Panc1 (cell line): Measurements from ENCODE around the gene RAP1GAP. TPM values are rescaled to one million over a fixed set of nuclear protein-coding genes. Genes with fewer than 3 reads are reported as not detected.

Source experiments
- ATAC-seq: fragments of 200-7000 bp; cut with Tn5 transposase; 2 replicates; pipeline ENCODE4 v1.9.1; 2020; ENCODE audit warnings: mild to moderate bottlenecking, moderate library complexity
- BruUV-seq: library from RNA; stranded (reverse); fragments of 400-500 nt; replicated peaks from 2 replicates; lab custom pipeline; 2021; lab: Mats Ljungman, UMichigan
- CTCF ChIA-PET: fragments of 300-600 bp; sonication (Branson Sonifier 250); formaldehyde crosslinking; loops from one replicate; lab custom pipeline; 2022; ENCODE audit warnings: antibody characterized with exemption; lab: Charles Lee
- POLR2A ChIA-PET: fragments of 300-600 bp; sonication (Branson Sonifier 250); formaldehyde crosslinking; loops from one replicate; lab custom pipeline; 2022; ENCODE audit warnings: antibody characterized with exemption; lab: Charles Lee
- DNase-seq: peaks from one replicate; pipeline ENCODE4 v3.0.0-alpha.2; 2010; ENCODE audit warnings: low read depth, low spot score
- H3K27ac ChIP-seq: 2 replicates; pipeline ENCODE4 v1.5.1; 2011; ENCODE audit warnings: mild to moderate bottlenecking, low read length, inconsistent platforms
- H3K27me3 ChIP-seq: fragments of 200-500 bp; sonication (Bioruptor generic); 2 replicates; pipeline ENCODE4 v1.6.0; 2014; ENCODE audit warnings: low read length, inconsistent platforms; ENCODE audit not compliant: control insufficient read depth, insufficient read depth
- H3K36me3 ChIP-seq: fragments of 200-500 bp; sonication (Bioruptor generic); 2 replicates; pipeline ENCODE4 v1.5.1; 2014; ENCODE audit warnings: inconsistent platforms, mild to moderate bottlenecking, low read length, moderate library complexity; ENCODE audit not compliant: control insufficient read depth, insufficient read depth
- H3K4me1 ChIP-seq: 2 replicates; pipeline ENCODE4 v1.5.1; 2011; ENCODE audit warnings: inconsistent platforms, mild to moderate bottlenecking, low read length, moderate library complexity; ENCODE audit not compliant: control insufficient read depth, insufficient read depth
- H3K4me3 ChIP-seq, 2 experiments: 2 replicates each; pipeline ENCODE4 v1.5.1; 2011 to 2012; ENCODE audit warnings: low read depth in 2 of 2, low read length in 2 of 2, mild to moderate bottlenecking in 2 of 2, inconsistent platforms in 1 of 2, moderate library complexity in 1 of 2
- H3K9me3 ChIP-seq: fragments of 200-500 bp; sonication (Bioruptor generic); 2 replicates; pipeline ENCODE4 v1.5.1; 2014; ENCODE audit warnings: low read depth, mild to moderate bottlenecking, inconsistent platforms, low read length, moderate library complexity; ENCODE audit not compliant: control insufficient read depth, insufficient read depth
- POLR2AphosphoS5 ChIP-seq: IDR thresholded peaks from 2 replicates; pipeline ENCODE4 v1.6.1; 2012; ENCODE audit warnings: mild to moderate bottlenecking, low read depth, low read length, moderate library complexity
- SIN3A ChIP-seq: IDR thresholded peaks from 2 replicates; pipeline ENCODE4 v1.6.1; 2012; ENCODE audit warnings: low read depth, mild to moderate bottlenecking, low read length, moderate library complexity, borderline replicate concordance; ENCODE audit not compliant: insufficient read depth
- TCF7L2 ChIP-seq: IDR thresholded peaks from 2 replicates; pipeline ENCODE4 v1.6.1; 2011; ENCODE audit warnings: mild to moderate bottlenecking, low read depth, low read length, inconsistent platforms
- in situ Hi-C: cut with HindIII; loops from 2 replicates; pipeline ENCODE4 v1.10.0; 2016; ENCODE audit warnings: low sequenced_read_pairs, low pct_unique_long_range_greater_than_20kb
- intact Hi-C: fragments of 100-400 bp; cut with micrococcal nuclease; formaldehyde crosslinking; loops from one replicate; pipeline ENCODE4 v1.10.0; 2022; ENCODE audit not compliant: unreplicated experiment
- total RNA-seq: library from RNA; stranded (reverse); gene quantifications from one replicate; pipeline ENCODE4 v1.2.1, GENCODE V29; 2021; ENCODE audit not compliant: unreplicated experiment
- TF ChIP-seq, protein P1 (sequence below), 2 experiments: IDR thresholded peaks; 2 replicates each; pipeline ENCODE4 v1.6.1; 2011 to 2012; ENCODE audit warnings: low read depth in 2 of 2, control low read depth in 1 of 2, low read length in 1 of 2, mild to moderate bottlenecking in 1 of 2, moderate library complexity in 1 of 2; ENCODE audit not compliant: insufficient read depth in 1 of 2
- TF ChIP-seq, protein P2 (sequence below): fragments of 450-650 bp; IDR thresholded peaks from 2 replicates; pipeline ENCODE4 v1.5.1; 2017; ENCODE audit warnings: mild to moderate bottlenecking

RAP1GAP gene
- total RNA-seq, 1 experiment from 2014 or later: 4.6 TPM

DNA sequence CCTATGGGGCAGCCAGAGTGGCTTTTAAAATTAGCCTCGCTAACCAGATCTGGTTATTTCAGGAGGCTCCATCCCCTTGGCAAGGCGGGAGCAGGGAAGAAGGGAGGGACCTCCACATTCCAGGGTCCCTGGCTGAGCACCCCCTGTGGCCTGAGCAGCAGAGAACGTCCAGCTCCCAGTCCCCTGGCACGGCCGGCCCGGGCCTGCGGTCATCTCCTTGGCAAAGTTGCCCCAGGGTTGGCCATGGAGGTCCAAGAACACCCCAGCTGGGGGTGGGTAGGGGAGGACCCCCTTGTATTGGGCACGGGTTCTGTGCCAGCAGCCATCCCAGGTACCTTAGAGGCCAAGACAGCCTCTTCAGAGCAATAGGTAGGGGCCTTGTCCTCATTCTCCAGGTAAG lies 75.9 kb downstream of the RAP1GAP start:
- DNase-seq (no peak), ATAC-seq (no peak)
- H3K27ac ChIP-seq: no peak overlapping the region
- no peaks in the 10 kb centered on the region; the same call in 1 of the 2 replicates for H3K4me1 ChIP-seq
- H3K36me3 ChIP-seq: no peaks in the 10 kb centered on the region
- BruUV-seq: no TSS peak
- POLR2A ChIA-PET: no interaction called here
- in situ Hi-C loops (no loop called here), intact Hi-C loops (loop anchor here (10.0 kb wide), 1 partner anchor 62 kb away; no protein-coding TSS in a partner anchor)
- no peaks in the 10 kb centered on the region for H3K9me3 ChIP-seq
- no peak overlapping the region for H3K4me3 ChIP-seq
- no peaks in the 10 kb centered on the region for H3K27me3 ChIP-seq
- TF ChIP-seq SIN3A: no peak
- no peak for TF ChIP-seq POLR2AphosphoS5
- CTCF ChIA-PET: interaction anchor here (1.1 kb wide), 1 partner anchor 338 kb away, joined by 3 read pairs; no protein-coding TSS in a partner anchor

DNA sequence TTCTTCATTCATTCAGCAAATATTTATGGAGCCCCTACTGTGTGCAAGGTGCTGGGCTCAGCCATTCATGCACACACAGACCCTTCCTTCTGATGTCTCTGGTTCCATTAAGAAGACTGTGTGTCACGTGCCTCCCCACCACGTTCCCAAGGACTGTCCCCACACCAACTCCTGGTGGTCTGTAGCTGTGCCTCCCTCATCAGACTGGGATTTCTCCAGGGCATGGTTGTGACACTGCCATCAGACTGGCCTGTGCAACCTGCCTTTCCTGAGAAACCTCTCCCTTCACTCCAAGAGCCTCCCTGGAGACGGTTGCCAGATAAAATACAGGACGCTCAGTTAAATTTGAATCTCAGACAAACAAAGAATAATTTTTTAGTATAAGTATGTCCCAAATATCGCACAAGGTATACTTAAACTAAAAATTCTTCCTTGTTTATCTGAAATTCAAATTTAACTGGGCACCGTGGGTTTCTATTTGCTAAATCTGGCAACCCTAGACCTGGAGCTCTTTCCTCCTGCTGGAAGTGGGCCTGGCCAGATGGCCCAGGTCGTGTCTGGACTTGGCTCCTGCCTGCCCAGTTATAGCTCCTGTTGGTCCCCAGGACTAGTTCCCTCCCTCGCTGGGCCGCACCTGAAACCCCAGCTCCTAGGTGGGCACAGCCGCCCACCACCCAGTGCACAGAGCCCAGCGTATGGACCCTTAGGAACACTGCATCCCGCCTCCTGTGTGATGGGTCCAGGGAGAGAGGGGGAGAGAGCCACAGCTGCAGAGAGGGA lies 76.9 kb downstream of the RAP1GAP start:
- in situ Hi-C loops (no loop called here), intact Hi-C loops (loop anchor here (10.0 kb wide), 1 partner anchor 63 kb away; no protein-coding TSS in a partner anchor)
- Histone ChIP-seq H3K36me3 (no peaks in the 10 kb centered on the region), H3K9me3 (no peaks in the 10 kb centered on the region), H3K27me3 (no peaks in the 10 kb centered on the region), H3K4me3 (no peak overlapping the region), H3K27ac (no peak overlapping the region), H3K4me1 (no peaks in the 10 kb centered on the region; the same call in 1 of the 2 replicates)
- CTCF ChIA-PET: no interaction called here
- POLR2A ChIA-PET: interaction anchor here (0.6 kb wide), 1 partner anchor 379 kb away, joined by 15 read pairs; no protein-coding TSS in a partner anchor
- ATAC-seq (no peak), DNase-seq (no peak)
- TF ChIP-seq SIN3A: no peak
- no peak for TF ChIP-seq POLR2AphosphoS5
- TF ChIP-seq, protein P1, sequence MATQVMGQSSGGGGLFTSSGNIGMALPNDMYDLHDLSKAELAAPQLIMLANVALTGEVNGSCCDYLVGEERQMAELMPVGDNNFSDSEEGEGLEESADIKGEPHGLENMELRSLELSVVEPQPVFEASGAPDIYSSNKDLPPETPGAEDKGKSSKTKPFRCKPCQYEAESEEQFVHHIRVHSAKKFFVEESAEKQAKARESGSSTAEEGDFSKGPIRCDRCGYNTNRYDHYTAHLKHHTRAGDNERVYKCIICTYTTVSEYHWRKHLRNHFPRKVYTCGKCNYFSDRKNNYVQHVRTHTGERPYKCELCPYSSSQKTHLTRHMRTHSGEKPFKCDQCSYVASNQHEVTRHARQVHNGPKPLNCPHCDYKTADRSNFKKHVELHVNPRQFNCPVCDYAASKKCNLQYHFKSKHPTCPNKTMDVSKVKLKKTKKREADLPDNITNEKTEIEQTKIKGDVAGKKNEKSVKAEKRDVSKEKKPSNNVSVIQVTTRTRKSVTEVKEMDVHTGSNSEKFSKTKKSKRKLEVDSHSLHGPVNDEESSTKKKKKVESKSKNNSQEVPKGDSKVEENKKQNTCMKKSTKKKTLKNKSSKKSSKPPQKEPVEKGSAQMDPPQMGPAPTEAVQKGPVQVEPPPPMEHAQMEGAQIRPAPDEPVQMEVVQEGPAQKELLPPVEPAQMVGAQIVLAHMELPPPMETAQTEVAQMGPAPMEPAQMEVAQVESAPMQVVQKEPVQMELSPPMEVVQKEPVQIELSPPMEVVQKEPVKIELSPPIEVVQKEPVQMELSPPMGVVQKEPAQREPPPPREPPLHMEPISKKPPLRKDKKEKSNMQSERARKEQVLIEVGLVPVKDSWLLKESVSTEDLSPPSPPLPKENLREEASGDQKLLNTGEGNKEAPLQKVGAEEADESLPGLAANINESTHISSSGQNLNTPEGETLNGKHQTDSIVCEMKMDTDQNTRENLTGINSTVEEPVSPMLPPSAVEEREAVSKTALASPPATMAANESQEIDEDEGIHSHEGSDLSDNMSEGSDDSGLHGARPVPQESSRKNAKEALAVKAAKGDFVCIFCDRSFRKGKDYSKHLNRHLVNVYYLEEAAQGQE (IDR thresholded peaks at IDR 0.05; ENCODE audit: insufficient read depth in 1 of 2, low read depth in 2 of 2, low read length in 1 of 2): no peak
- TF ChIP-seq, protein P2, sequence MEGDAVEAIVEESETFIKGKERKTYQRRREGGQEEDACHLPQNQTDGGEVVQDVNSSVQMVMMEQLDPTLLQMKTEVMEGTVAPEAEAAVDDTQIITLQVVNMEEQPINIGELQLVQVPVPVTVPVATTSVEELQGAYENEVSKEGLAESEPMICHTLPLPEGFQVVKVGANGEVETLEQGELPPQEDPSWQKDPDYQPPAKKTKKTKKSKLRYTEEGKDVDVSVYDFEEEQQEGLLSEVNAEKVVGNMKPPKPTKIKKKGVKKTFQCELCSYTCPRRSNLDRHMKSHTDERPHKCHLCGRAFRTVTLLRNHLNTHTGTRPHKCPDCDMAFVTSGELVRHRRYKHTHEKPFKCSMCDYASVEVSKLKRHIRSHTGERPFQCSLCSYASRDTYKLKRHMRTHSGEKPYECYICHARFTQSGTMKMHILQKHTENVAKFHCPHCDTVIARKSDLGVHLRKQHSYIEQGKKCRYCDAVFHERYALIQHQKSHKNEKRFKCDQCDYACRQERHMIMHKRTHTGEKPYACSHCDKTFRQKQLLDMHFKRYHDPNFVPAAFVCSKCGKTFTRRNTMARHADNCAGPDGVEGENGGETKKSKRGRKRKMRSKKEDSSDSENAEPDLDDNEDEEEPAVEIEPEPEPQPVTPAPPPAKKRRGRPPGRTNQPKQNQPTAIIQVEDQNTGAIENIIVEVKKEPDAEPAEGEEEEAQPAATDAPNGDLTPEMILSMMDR: no peak
- TF ChIP-seq TCF7L2: no peak
- BruUV-seq: no TSS peak
